ENCODE measurements around the gene JAKMIP1.

DNA sequence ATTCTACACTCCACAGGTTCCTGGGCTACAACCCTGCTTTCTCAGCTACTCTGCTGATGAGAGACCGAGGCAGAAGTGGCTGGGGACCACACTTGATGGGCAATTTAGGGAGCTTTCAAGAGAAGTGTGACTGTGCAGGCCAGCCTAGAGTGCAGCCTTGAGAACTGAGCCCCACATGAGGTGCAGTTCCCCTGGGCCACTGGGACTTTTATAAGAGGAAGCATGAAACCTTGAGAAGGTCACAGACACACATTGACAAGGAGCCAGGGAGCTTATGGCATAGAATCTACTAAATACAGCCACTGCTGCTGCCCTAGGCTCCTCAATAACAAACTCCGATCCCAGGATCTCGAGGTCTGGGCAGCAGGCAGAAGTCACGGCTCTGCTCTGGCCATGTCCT lies 195.2 kb downstream of the JAKMIP1 start:
- TF ChIP-seq, protein P1, sequence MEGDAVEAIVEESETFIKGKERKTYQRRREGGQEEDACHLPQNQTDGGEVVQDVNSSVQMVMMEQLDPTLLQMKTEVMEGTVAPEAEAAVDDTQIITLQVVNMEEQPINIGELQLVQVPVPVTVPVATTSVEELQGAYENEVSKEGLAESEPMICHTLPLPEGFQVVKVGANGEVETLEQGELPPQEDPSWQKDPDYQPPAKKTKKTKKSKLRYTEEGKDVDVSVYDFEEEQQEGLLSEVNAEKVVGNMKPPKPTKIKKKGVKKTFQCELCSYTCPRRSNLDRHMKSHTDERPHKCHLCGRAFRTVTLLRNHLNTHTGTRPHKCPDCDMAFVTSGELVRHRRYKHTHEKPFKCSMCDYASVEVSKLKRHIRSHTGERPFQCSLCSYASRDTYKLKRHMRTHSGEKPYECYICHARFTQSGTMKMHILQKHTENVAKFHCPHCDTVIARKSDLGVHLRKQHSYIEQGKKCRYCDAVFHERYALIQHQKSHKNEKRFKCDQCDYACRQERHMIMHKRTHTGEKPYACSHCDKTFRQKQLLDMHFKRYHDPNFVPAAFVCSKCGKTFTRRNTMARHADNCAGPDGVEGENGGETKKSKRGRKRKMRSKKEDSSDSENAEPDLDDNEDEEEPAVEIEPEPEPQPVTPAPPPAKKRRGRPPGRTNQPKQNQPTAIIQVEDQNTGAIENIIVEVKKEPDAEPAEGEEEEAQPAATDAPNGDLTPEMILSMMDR (IDR thresholded peaks at IDR 0.05), result no peak
- TF ChIP-seq POLR2AphosphoS5 (IDR thresholded peaks at IDR 0.05) (no peak), POLR2A (IDR thresholded peaks at IDR 0.05) (no peak)

All from upper lobe of left lung (tissue), 4 donors.